ENCODE measurements around the gene SLC35E4. TPM values are rescaled to one million over a fixed set of nuclear protein-coding genes. Genes with fewer than 3 reads are reported as not detected.

The SLC35E4 gene
- total RNA-seq, 1 experiment from 2014 or later, result 5.5 TPM

- BruUV-seq (replicated peaks), result no TSS peak
- ATAC-seq, result no peak
- POLR2A ChIA-PET, result no interaction called here
- Histone ChIP-seq H3K4me1 (ENCODE audit: control insufficient read depth, insufficient read depth, low read length) (no peaks in the 10 kb centered on the region), H3K36me3 (ENCODE audit: control insufficient read depth, insufficient read depth, low read length) (no peaks in the 10 kb centered on the region), H3K4me3 (ENCODE audit: low read depth in 2 of 2, low read length in 2 of 2) (no peak overlapping the region), H3K9me3 (ENCODE audit: control insufficient read depth, insufficient read depth, low read depth, low read length) (no peaks in the 10 kb centered on the region), H3K27ac (ENCODE audit: low read length) (no peak overlapping the region), H3K27me3 (ENCODE audit: control insufficient read depth, insufficient read depth, low read length) (no peaks in the 10 kb centered on the region)
- intact Hi-C loops (cut with micrococcal nuclease; ENCODE audit: unreplicated experiment), result no loop called here
- CTCF ChIA-PET, result no interaction called here
- in situ Hi-C loops (cut with HindIII; ENCODE audit: low pct_unique_long_range_greater_than_20kb, low sequenced_read_pairs), result no loop called here
- no peak for DNase-seq (ENCODE audit: low read depth, low spot score)
- TF ChIP-seq REST (IDR thresholded peaks at IDR 0.05; ENCODE audit: insufficient read depth in 1 of 2, low read depth in 2 of 2, low read length in 1 of 2) (no peak), SIN3A (IDR thresholded peaks at IDR 0.05; ENCODE audit: borderline replicate concordance, insufficient read depth, low read depth, low read length) (no peak)
Observed at GRCh38 chr22:30685178-30685577, 49.6 kb downstream of the SLC35E4 start.

- CTCF ChIA-PET, result no interaction called here
- TF ChIP-seq SIN3A (IDR thresholded peaks at IDR 0.05; ENCODE audit: borderline replicate concordance, insufficient read depth, low read depth, low read length), result no peak
- no peak for TF ChIP-seq POLR2AphosphoS5 (IDR thresholded peaks at IDR 0.05; ENCODE audit: low read depth, low read length)
- no peak for TF ChIP-seq REST (IDR thresholded peaks at IDR 0.05; ENCODE audit: insufficient read depth in 1 of 2, low read depth in 2 of 2, low read length in 1 of 2)
- TF ChIP-seq, protein P1, sequence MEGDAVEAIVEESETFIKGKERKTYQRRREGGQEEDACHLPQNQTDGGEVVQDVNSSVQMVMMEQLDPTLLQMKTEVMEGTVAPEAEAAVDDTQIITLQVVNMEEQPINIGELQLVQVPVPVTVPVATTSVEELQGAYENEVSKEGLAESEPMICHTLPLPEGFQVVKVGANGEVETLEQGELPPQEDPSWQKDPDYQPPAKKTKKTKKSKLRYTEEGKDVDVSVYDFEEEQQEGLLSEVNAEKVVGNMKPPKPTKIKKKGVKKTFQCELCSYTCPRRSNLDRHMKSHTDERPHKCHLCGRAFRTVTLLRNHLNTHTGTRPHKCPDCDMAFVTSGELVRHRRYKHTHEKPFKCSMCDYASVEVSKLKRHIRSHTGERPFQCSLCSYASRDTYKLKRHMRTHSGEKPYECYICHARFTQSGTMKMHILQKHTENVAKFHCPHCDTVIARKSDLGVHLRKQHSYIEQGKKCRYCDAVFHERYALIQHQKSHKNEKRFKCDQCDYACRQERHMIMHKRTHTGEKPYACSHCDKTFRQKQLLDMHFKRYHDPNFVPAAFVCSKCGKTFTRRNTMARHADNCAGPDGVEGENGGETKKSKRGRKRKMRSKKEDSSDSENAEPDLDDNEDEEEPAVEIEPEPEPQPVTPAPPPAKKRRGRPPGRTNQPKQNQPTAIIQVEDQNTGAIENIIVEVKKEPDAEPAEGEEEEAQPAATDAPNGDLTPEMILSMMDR (IDR thresholded peaks at IDR 0.05), result no peak
- no peak for TF ChIP-seq TCF7L2 (IDR thresholded peaks at IDR 0.05; ENCODE audit: low read depth, low read length)
- DNase-seq (ENCODE audit: low read depth, low spot score), result no peak
- H3K4me3 ChIP-seq (ENCODE audit: low read depth in 2 of 2, low read length in 2 of 2), result no peak overlapping the region
- H3K4me1 ChIP-seq (ENCODE audit: control insufficient read depth, insufficient read depth, low read length), result no peaks in the 10 kb centered on the region
- no TSS peak for BruUV-seq (replicated peaks)
- no peaks in the 10 kb centered on the region for H3K9me3 ChIP-seq (ENCODE audit: control insufficient read depth, insufficient read depth, low read depth, low read length)
- ATAC-seq, result no peak
- no peaks in the 10 kb centered on the region for H3K27me3 ChIP-seq (ENCODE audit: control insufficient read depth, insufficient read depth, low read length)
- no peaks in the 10 kb centered on the region for H3K36me3 ChIP-seq (ENCODE audit: control insufficient read depth, insufficient read depth, low read length)
- in situ Hi-C loops (cut with HindIII; ENCODE audit: low pct_unique_long_range_greater_than_20kb, low sequenced_read_pairs) (no loop called here), intact Hi-C loops (cut with micrococcal nuclease; ENCODE audit: unreplicated experiment) (no loop called here)
- POLR2A ChIA-PET, result no interaction called here
- H3K27ac ChIP-seq (ENCODE audit: low read length), result no peak overlapping the region
Observed at GRCh38 chr22:30687358-30687757, 51.8 kb downstream of the SLC35E4 start.
